Lower leg skin (tissue), 3 donors: Measurements from ENCODE around the gene FRAS1.

ENCODE experiments used
- CTCF ChIP-seq, 3 donors: fragments of 450-650 bp; IDR thresholded peaks; one replicate each; pipeline ENCODE4 v1.5.1; 2016; ENCODE audit warnings: antibody characterized with exemption in 3 of 3, mild to moderate bottlenecking in 3 of 3, moderate library complexity in 2 of 3
- POLR2A ChIP-seq, 2 donors: fragments of 450-650 bp; IDR thresholded peaks; one replicate each; pipeline ENCODE4 v1.6.1; 2016 to 2017; ENCODE audit warnings: antibody characterized with exemption in 2 of 2, mild to moderate bottlenecking in 1 of 2, moderate library complexity in 1 of 2

GRCh38 chr4:78372355-78372988 is 315.3 kb downstream of the FRAS1 start:
- TF ChIP-seq CTCF (IDR thresholded peaks at IDR 0.05) (no peak), POLR2A (IDR thresholded peaks at IDR 0.05) (no peak)
